MG63 (cell line): ENCODE measurements around the gene WTAP. TPM values are rescaled to one million over a fixed set of nuclear protein-coding genes. Genes with fewer than 3 reads are reported as not detected.
"Not testable (repeated sequence)": the region's sequence is repeated elsewhere in the genome, so short reads cannot be mapped to it uniquely, and the experiment has no call there.

Experiments used
- DNase-seq: peaks from one replicate; pipeline ENCODE4 v3.0.0-alpha.2; 2020
- H3K27me3 ChIP-seq: fragments of 250-450 bp; sonication (Bioruptor Pico); 2 replicates; pipeline ENCODE4 v1.5.1; 2020; ENCODE audit warnings: mild to moderate bottlenecking, moderate library complexity
- H3K36me3 ChIP-seq: fragments of 250-450 bp; sonication (Bioruptor Pico); 2 replicates; pipeline ENCODE4 v1.5.1; 2020; ENCODE audit warnings: mild to moderate bottlenecking, moderate library complexity
- H3K4me3 ChIP-seq: fragments of 250-450 bp; sonication (Bioruptor Pico); 2 replicates; pipeline ENCODE4 v1.5.1; 2020; ENCODE audit warnings: mild to moderate bottlenecking, moderate library complexity
- H3K9me3 ChIP-seq: fragments of 250-450 bp; sonication (Bioruptor Pico); 2 replicates; pipeline ENCODE4 v1.5.1; 2020; ENCODE audit warnings: mild to moderate bottlenecking, moderate library complexity
- total RNA-seq: library from RNA; depleted of rRNA; stranded (reverse); fragments of >200 nt; shearing (Covaris generic); gene quantifications from 2 replicates; pipeline ENCODE4 v1.2.3, GENCODE V29; 2014; ENCODE audit warnings: low replicate concordance

Gene WTAP
- total RNA-seq, 1 experiment from 2014 or later = 65.3 TPM

- H3K27me3 ChIP-seq = no peaks in the 10 kb centered on the region
- DNase-seq = no peak
- no peaks in the 10 kb centered on the region for H3K9me3 ChIP-seq
- H3K36me3 ChIP-seq = peaks cover 6% of the 10 kb centered on the region
- no peak overlapping the region for H3K4me3 ChIP-seq
Observed at GRCh38 chr6:159718634-159719033, 8.7 kb upstream of the WTAP start.

- Histone ChIP-seq H3K27me3 (no peaks in the 10 kb centered on the region), H3K4me3 (no peak overlapping the region), H3K9me3 (no peaks in the 10 kb centered on the region), H3K36me3 (peaks cover 10% of the 10 kb centered on the region)
- no peak for DNase-seq
Observed at GRCh38 chr6:159719287-159719686, 8.0 kb upstream of the WTAP start.

- no peak overlapping the region for H3K4me3 ChIP-seq
- H3K36me3 ChIP-seq = peaks cover 15% of the 10 kb centered on the region
- no peak for DNase-seq
- H3K27me3 ChIP-seq = no peaks in the 10 kb centered on the region
- no peaks in the 10 kb centered on the region for H3K9me3 ChIP-seq
Observed at GRCh38 chr6:159720708-159721107, 6.6 kb upstream of the WTAP start.

GRCh38 chr6:159721981-159722380, 5.3 kb upstream of the WTAP start:
- H3K9me3 ChIP-seq, DNase-seq, H3K27me3 ChIP-seq, H3K4me3 ChIP-seq: not testable (repeated sequence)
- H3K36me3 ChIP-seq = peaks cover 23% of the 10 kb centered on the region

GRCh38 chr6:159722655-159723054, 4.7 kb upstream of the WTAP start:
- Histone ChIP-seq H3K36me3 (peaks cover 23% of the 10 kb centered on the region), H3K9me3 (no peaks in the 10 kb centered on the region), H3K27me3 (no peaks in the 10 kb centered on the region), H3K4me3 (no peak overlapping the region)
- DNase-seq = no peak

- H3K4me3 ChIP-seq = no peak overlapping the region
- no peaks in the 10 kb centered on the region for H3K9me3 ChIP-seq
- no peak for DNase-seq
- H3K36me3 ChIP-seq = peaks cover 23% of the 10 kb centered on the region
- H3K27me3 ChIP-seq = no peaks in the 10 kb centered on the region
Observed at GRCh38 chr6:159723259-159723658, 4.0 kb upstream of the WTAP start.

GRCh38 chr6:159724778-159725177, 2.5 kb upstream of the WTAP start:
- Histone ChIP-seq H3K36me3 (peaks cover 30% of the 10 kb centered on the region), H3K4me3 (no peak overlapping the region)

GRCh38 chr6:159725208-159725607, 2.1 kb upstream of the WTAP start:
- not testable (repeated sequence) for H3K9me3 ChIP-seq, H3K27me3 ChIP-seq, H3K4me3 ChIP-seq, DNase-seq
- peaks cover 33% of the 10 kb centered on the region for H3K36me3 ChIP-seq

More at GRCh38 chr6:159724778-159725177, 2.5 kb upstream of the WTAP start:
- Histone ChIP-seq H3K27me3 (no peaks in the 10 kb centered on the region), H3K9me3 (no peaks in the 10 kb centered on the region)
- no peak for DNase-seq

GRCh38 chr6:159726255-159726917, 920 bp upstream of the WTAP start:
- no peak for DNase-seq
- peak overlapping the region; percentile 99 for H3K4me3 ChIP-seq
- no peaks in the 10 kb centered on the region for H3K9me3 ChIP-seq
- no peaks in the 10 kb centered on the region for H3K27me3 ChIP-seq
- H3K36me3 ChIP-seq = peaks cover 39% of the 10 kb centered on the region

GRCh38 chr6:159727717-159728445, 575 bp downstream of the WTAP start:
- DNase-seq = no peak
- Histone ChIP-seq H3K4me3 (peak overlapping the region; percentile 99), H3K27me3 (no peaks in the 10 kb centered on the region)

GRCh38 chr6:159728531-159728964, 1.2 kb downstream of the WTAP start:
- Histone ChIP-seq H3K36me3 (peaks cover 44% of the 10 kb centered on the region), H3K4me3 (peak overlapping the region; percentile 99), H3K27me3 (no peaks in the 10 kb centered on the region), H3K9me3 (no peaks in the 10 kb centered on the region)
- DNase-seq = no peak

More at GRCh38 chr6:159727717-159728445, 575 bp downstream of the WTAP start:
- peaks cover 45% of the 10 kb centered on the region for H3K36me3 ChIP-seq
- no peaks in the 10 kb centered on the region for H3K9me3 ChIP-seq

- peaks cover 39% of the 10 kb centered on the region for H3K36me3 ChIP-seq
- peak overlapping the region; percentile 99 for H3K4me3 ChIP-seq
- no peaks in the 10 kb centered on the region for H3K9me3 ChIP-seq
- H3K27me3 ChIP-seq = no peaks in the 10 kb centered on the region
- DNase-seq = no peak
Observed at GRCh38 chr6:159729598-159730331, 2.5 kb downstream of the WTAP start.

GRCh38 chr6:159730332-159730676, 3.0 kb downstream of the WTAP start:
- Histone ChIP-seq H3K36me3 (peaks cover 35% of the 10 kb centered on the region), H3K27me3 (no peaks in the 10 kb centered on the region), H3K4me3 (no peak overlapping the region), H3K9me3 (no peaks in the 10 kb centered on the region)
- no peak for DNase-seq

- not testable (repeated sequence) for H3K27me3 ChIP-seq, H3K4me3 ChIP-seq, DNase-seq, H3K9me3 ChIP-seq
- peaks cover 36% of the 10 kb centered on the region for H3K36me3 ChIP-seq
Observed at GRCh38 chr6:159732550-159732949, 5.2 kb downstream of the WTAP start.

- H3K36me3 ChIP-seq = peaks cover 43% of the 10 kb centered on the region
- H3K27me3 ChIP-seq, H3K9me3 ChIP-seq, DNase-seq, H3K4me3 ChIP-seq: not testable (repeated sequence)
Observed at GRCh38 chr6:159733395-159733794, 6.1 kb downstream of the WTAP start.

GRCh38 chr6:159736908-159737307, 9.6 kb downstream of the WTAP start:
- Histone ChIP-seq H3K9me3 (no peaks in the 10 kb centered on the region), H3K36me3 (peaks cover 46% of the 10 kb centered on the region), H3K4me3 (no peak overlapping the region), H3K27me3 (no peaks in the 10 kb centered on the region)
- DNase-seq = no peak

GRCh38 chr6:159739341-159739740, 12.0 kb downstream of the WTAP start:
- Histone ChIP-seq H3K27me3 (no peaks in the 10 kb centered on the region), H3K36me3 (peaks cover 67% of the 10 kb centered on the region), H3K9me3 (no peaks in the 10 kb centered on the region), H3K4me3 (no peak overlapping the region)
- no peak for DNase-seq
